HepG2 (cell line): ENCODE data around the gene AGT. TPM values are rescaled to one million over a fixed set of nuclear protein-coding genes. Genes with fewer than 3 reads are reported as not detected.

Experiments used
- ATAC-seq: fragments of 200-7000 bp; cut with Tn5 transposase; 3 replicates; pipeline ENCODE4 v1.9.1; 2020; ENCODE audit warnings: mild to moderate bottlenecking, moderate library complexity
- BruUV-seq: library from RNA; stranded (reverse); fragments of 400-500 nt; replicated peaks from 2 replicates; lab custom pipeline; 2021; lab: Mats Ljungman, UMichigan
- CTCF ChIA-PET: fragments of 300-600 bp; formaldehyde crosslinking; extraction: SDS; loops from one replicate; lab custom pipeline; 2021; ENCODE audit warnings: low total read pairs, inconsistent platforms, low intra/inter-chr PET ratio; lab: Yijun Ruan, JAX
- POLR2A ChIA-PET: fragments of 350-600 bp; sonication (Branson Sonifier 250); formaldehyde crosslinking; loops from one replicate; lab custom pipeline; 2020; ENCODE audit warnings: antibody characterized with exemption, inconsistent platforms; lab: Yijun Ruan, JAX
- DNase-seq: peaks from one replicate; pipeline ENCODE4 v3.0.0-alpha.2; 2015; ENCODE audit warnings: low spot score
- FAIRE-seq: peaks from 3 replicates; lab custom pipeline; 2011; peaks lifted over from hg19 to GRCh38; lab: Jason Lieb, UNC
- H2AFZ ChIP-seq: one replicate; pipeline ENCODE4 v1.6.1; 2011; ENCODE audit warnings: low read length, inconsistent platforms
- H3K27ac ChIP-seq: fragments of 300-600 bp; 3 replicates; pipeline ENCODE4 v1.8.0; 2011; ENCODE audit warnings: mixed run types, mild to moderate bottlenecking, mixed read lengths, low read length, inconsistent platforms; ENCODE audit not compliant: insufficient read depth; ENCODE audit errors: extremely low read length
- H3K27me3 ChIP-seq, 2 experiments: fragments of 200-600 bp in 1 of 2; 2 replicates in 1 of 2; 3 replicates in 1 of 2; pipeline versions ENCODE4 v1.6.0 to v1.8.0; 2011; ENCODE audit warnings: low read length in 2 of 2, mild to moderate bottlenecking in 2 of 2, moderate library complexity in 2 of 2, inconsistent platforms in 1 of 2; ENCODE audit not compliant: insufficient read depth in 2 of 2, control insufficient read depth in 1 of 2
- H3K36me3 ChIP-seq, 2 experiments: fragments of 200-600 bp in 1 of 2; replicated peaks in 1 of 2; 2 replicates in 1 of 2; 3 replicates in 1 of 2; pipeline versions ENCODE4 v1.5.1 to v1.8.0; 2011; ENCODE audit warnings: low read length in 2 of 2, inconsistent platforms in 1 of 2; ENCODE audit not compliant: insufficient read depth in 2 of 2, control insufficient read depth in 1 of 2
- H3K4me1 ChIP-seq: 2 replicates; pipeline ENCODE4 v1.5.1; 2012; ENCODE audit warnings: low read length, inconsistent platforms; ENCODE audit not compliant: insufficient read depth
- H3K4me2 ChIP-seq: 2 replicates; pipeline ENCODE4 v1.6.0; 2011; ENCODE audit warnings: low read depth, low read length, inconsistent platforms
- H3K4me3 ChIP-seq, 3 experiments: fragments of 200-600 bp in 1 of 3; sonication (generic), shearing (Covaris generic) in 1 of 3; replicated peaks in 1 of 3; 2 replicates each; pipeline ENCODE4 v1.5.1; 2011 to 2016; ENCODE audit warnings: low read length in 3 of 3, inconsistent platforms in 2 of 3, low read depth in 2 of 3, mild to moderate bottlenecking in 2 of 3, control low read depth in 1 of 3, mixed read lengths in 1 of 3; ENCODE audit not compliant: insufficient read depth in 1 of 3
- H3K79me2 ChIP-seq: one replicate; pipeline ENCODE4 v1.6.1; 2011; ENCODE audit warnings: low read length, inconsistent platforms; ENCODE audit not compliant: insufficient read depth
- H3K9ac ChIP-seq: 2 replicates; pipeline ENCODE4 v1.6.0; 2011; ENCODE audit warnings: mild to moderate bottlenecking, low read depth, low read length, inconsistent platforms; ENCODE audit not compliant: insufficient read depth
- H3K9me3 ChIP-seq: 2 replicates; pipeline ENCODE4 v1.5.1; 2012; ENCODE audit warnings: mild to moderate bottlenecking, low read length
- H4K20me1 ChIP-seq: 2 replicates; pipeline ENCODE4 v1.6.0; 2011; ENCODE audit warnings: inconsistent platforms, mild to moderate bottlenecking, low read length, moderate library complexity; ENCODE audit not compliant: insufficient read depth
- GTF3A ChIP-seq: sonication (generic); formaldehyde crosslinking; conservative IDR thresholded peaks from 2 replicates; pipeline ENCODE4 v1.4.0; 2020; ENCODE audit warnings: mild to moderate bottlenecking, missing genetic modification reagents
- HNRNPK ChIP-seq: fragments of 200-400 bp; formaldehyde crosslinking; IDR thresholded peaks from 2 replicates; pipeline ENCODE4 v1.6.1; 2018; ENCODE audit warnings: low read length, low read depth, moderate library complexity, mild to moderate bottlenecking; ENCODE audit not compliant: poor library complexity, severe bottlenecking
- HNRNPL ChIP-seq: fragments of 200-400 bp; formaldehyde crosslinking; IDR thresholded peaks from 2 replicates; pipeline ENCODE4 v1.6.1; 2017; ENCODE audit warnings: mild to moderate bottlenecking, low read depth, low read length
- MATR3 ChIP-seq: sonication (generic); formaldehyde crosslinking; IDR thresholded peaks from 2 replicates; pipeline ENCODE4 v1.4.0; 2020; ENCODE audit warnings: missing genetic modification reagents
- NCOA5 ChIP-seq: sonication (generic); formaldehyde crosslinking; IDR thresholded peaks from 2 replicates; pipeline ENCODE4 v1.4.0; 2020; ENCODE audit warnings: missing genetic modification reagents
- PITX1 ChIP-seq: sonication (generic); formaldehyde crosslinking; IDR thresholded peaks from 2 replicates; pipeline ENCODE4 v1.5.1; 2020; ENCODE audit warnings: mild to moderate bottlenecking, missing genetic modification reagents
- POLR2AphosphoS5 ChIP-seq: IDR thresholded peaks from 2 replicates; pipeline ENCODE4 v1.6.1; 2012; ENCODE audit warnings: low read depth, low read length
- REPIN1 ChIP-seq: sonication (generic); formaldehyde crosslinking; IDR thresholded peaks from 2 replicates; pipeline ENCODE4 v1.8.0; 2022; ENCODE audit warnings: missing genetic modification reagents, low read depth, mild to moderate bottlenecking, borderline replicate concordance
- SRF ChIP-seq: IDR thresholded peaks from 2 replicates; pipeline ENCODE4 v1.6.1; 2011; ENCODE audit warnings: mild to moderate bottlenecking, low read depth, low read length, moderate library complexity
- SSRP1 ChIP-seq: IDR thresholded peaks from 2 replicates; pipeline ENCODE4 v1.6.1; 2016; ENCODE audit warnings: control low read depth
- ZNF282 ChIP-seq: fragments of 450-650 bp; IDR thresholded peaks from 2 replicates; pipeline ENCODE4 v1.6.1; 2018; ENCODE audit not compliant: partially characterized antibody
- ZNF501 ChIP-seq: sonication (generic); formaldehyde crosslinking; IDR thresholded peaks from 2 replicates; pipeline ENCODE4 v1.5.1; 2020; ENCODE audit warnings: mild to moderate bottlenecking, moderate library complexity, missing genetic modification reagents
- ZSCAN9 ChIP-seq: IDR thresholded peaks from 2 replicates; pipeline ENCODE4 v1.6.1; 2016; ENCODE audit warnings: borderline replicate concordance
- ZZZ3 ChIP-seq: sonication (generic); formaldehyde crosslinking; IDR thresholded peaks from 2 replicates; pipeline ENCODE4 v1.4.0; 2020; ENCODE audit warnings: missing genetic modification reagents, mild to moderate bottlenecking, borderline replicate concordance
- WGBS: methylation state at CpG from one replicate; pipeline ENCODE4 v1.1.6; 2017; ENCODE audit warnings: low lambda C conversion rate; 5-methylcytosine and 5-hydroxymethylcytosine counted together
- in situ Hi-C: cut with HindIII; loops from 2 replicates; pipeline ENCODE4 v1.10.0; 2017; ENCODE audit warnings: low pct_unique_long_range_greater_than_20kb; ENCODE audit not compliant: extremely low pct_ligation_motif_present
- intact Hi-C: fragments of 100-400 bp; cut with micrococcal nuclease; formaldehyde crosslinking; loops from one replicate; pipeline ENCODE4 v1.10.0; 2022; ENCODE audit not compliant: unreplicated experiment
- polyA plus RNA-seq, 8 experiments: library from polyadenylated mRNA; depleted of rRNA in 3 of 8; stranded (reverse) in 7 of 8; unstranded in 1 of 8; fragments of >200 nt; fragmentation: Illumina TruSeq in 4 of 8; extraction: Trizol in 4 of 8; gene quantifications; 2 replicates each; pipeline versions ENCODE4 v1.2.1 to v1.2.3, GENCODE V29; 2011 to 2016; ENCODE audit warnings: low read depth in 4 of 8, missing spikeins in 1 of 8, mixed read lengths in 1 of 8; ENCODE audit not compliant: insufficient read depth in 1 of 8
- total RNA-seq, 5 experiments: library from RNA; depleted of rRNA; stranded (reverse); fragments of >200 nt; fragmentation: Illumina TruSeq; extraction: Trizol; gene quantifications; 2 replicates each; pipeline ENCODE4 v1.2.3, GENCODE V29; 2016; ENCODE audit warnings: low read depth in 1 of 5
- TF ChIP-seq, protein P1 (sequence below): IDR thresholded peaks from 2 replicates; pipeline ENCODE4 v1.6.1; 2018; ENCODE audit warnings: missing genetic modification reagents
- TF ChIP-seq, protein P2 (sequence below): IDR thresholded peaks from 2 replicates; pipeline ENCODE4 v1.6.1; 2016; ENCODE audit warnings: mild to moderate bottlenecking, missing biosample characterization, missing genetic modification reagents
- TF ChIP-seq, protein P3 (sequence below): sonication (generic); formaldehyde crosslinking; IDR thresholded peaks from 2 replicates; pipeline ENCODE4 v1.4.0; 2020; ENCODE audit warnings: mild to moderate bottlenecking, missing genetic modification reagents

Gene AGT
- total and polyA plus RNA-seq, 2 of the 13 experiments (the other 11 are each of a cell fraction or from before 2014, with no cell fraction given) = 892 to 2,071 TPM

DNA sequence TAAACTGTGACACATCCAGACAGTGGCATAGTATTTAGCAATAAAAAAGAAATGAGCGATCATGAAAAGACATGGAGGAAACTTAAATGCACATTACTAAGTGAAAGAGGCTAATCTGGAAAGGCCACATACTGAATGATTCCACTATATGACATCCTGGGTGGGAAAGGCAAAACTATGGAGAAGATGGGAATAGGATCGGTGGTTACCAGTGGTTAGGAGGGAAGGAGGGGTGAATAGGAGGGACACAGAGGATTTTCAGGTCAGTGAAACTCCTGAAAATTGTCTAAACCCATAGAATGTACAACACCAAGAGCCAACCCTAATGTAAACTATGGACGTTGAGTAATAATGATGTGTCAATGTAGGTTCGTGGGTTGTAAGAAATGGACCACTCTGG lies 13.8 kb downstream of the AGT start:
- ChIA-PET POLR2A (interaction anchor here (1.0 kb wide), 1 partner anchor 14 kb away, joined by 3 read pairs; the partner anchor contains the start of gene AGT), CTCF (no interaction called here)
- ATAC-seq (no peak), DNase-seq (no peak), FAIRE-seq (no peak)
- Histone ChIP-seq H3K4me1 (peaks cover 64% of the 10 kb centered on the region), H2AFZ (no peak overlapping the region), H3K79me2 (peaks cover 3% of the 10 kb centered on the region), H3K36me3 (peaks cover 6 to 22% of the 10 kb centered on the region in 2 experiments), H4K20me1 (peaks cover 20% of the 10 kb centered on the region; the same call in 1 of the 2 replicates), H3K4me3 (no peak overlapping the region), H3K27me3 (no peaks in the 10 kb centered on the region), H3K9ac (no peak overlapping the region), H3K4me2 (no peak overlapping the region), H3K9me3 (no peaks in the 10 kb centered on the region), H3K27ac (no peak overlapping the region)
- no TSS peak for BruUV-seq
- TF ChIP-seq REPIN1 (0 out of 2 replicates have a peak, but pooled peaks have one; percentile 49), HNRNPL (no peak), HNRNPK (peak; percentile 10), SSRP1 (CRISPR knock-in tag) (peak; percentile 66; the same call in 1 of the 2 replicates), POLR2AphosphoS5 (peak; percentile 55), PITX1 (CRISPR knock-in tag) (no peak)
- in situ Hi-C loops = loop anchor here (5.0 kb wide), 1 partner anchor 58 kb away; the partner anchor contains the start of gene COG2
- WGBS = 72% methylated on average over 4 of the region's 4 CpGs
- intact Hi-C loops = no loop called here

DNA sequence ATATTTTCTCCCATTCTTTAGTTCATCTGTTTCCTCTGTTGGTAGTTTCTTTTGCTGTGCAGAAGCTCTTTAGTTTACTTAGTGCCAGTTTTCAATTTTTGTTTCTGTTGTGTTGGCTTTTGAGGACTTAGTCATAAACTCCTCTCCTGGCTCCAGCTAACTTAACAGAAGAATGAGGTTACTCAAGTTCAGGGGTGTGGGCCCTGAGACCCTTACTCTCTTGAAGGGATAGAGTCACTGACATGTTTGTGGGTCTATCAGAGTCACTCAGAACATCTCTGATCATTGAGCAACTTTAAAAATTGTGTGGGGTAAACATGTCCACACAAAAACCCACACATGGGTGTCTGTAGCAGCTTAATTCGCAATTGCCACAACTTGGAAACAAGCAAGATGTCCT lies 14.2 kb downstream of the AGT start:
- Histone ChIP-seq H3K9ac (no peak overlapping the region), H2AFZ (no peak overlapping the region), H3K4me2 (no peak overlapping the region), H3K36me3 (peaks cover 5 to 18% of the 10 kb centered on the region in 2 experiments; a peak in 4 of 5 replicates), H4K20me1 (peaks cover 16% of the 10 kb centered on the region; the same call in 1 of the 2 replicates), H3K79me2 (no peaks in the 10 kb centered on the region), H3K27ac (no peak overlapping the region), H3K4me3 (no peak overlapping the region), H3K9me3 (no peaks in the 10 kb centered on the region), H3K4me1 (peaks cover 64% of the 10 kb centered on the region), H3K27me3 (no peaks in the 10 kb centered on the region)
- FAIRE-seq = no peak
- no TSS peak for BruUV-seq
- in situ Hi-C loops = loop anchor here (5.0 kb wide), 1 partner anchor 57 kb away; the partner anchor contains the start of gene COG2
- intact Hi-C loops = no loop called here
- no peak for DNase-seq
- ATAC-seq = no peak
- POLR2A ChIA-PET = interaction anchor here (1.0 kb wide), 1 partner anchor 14 kb away, joined by 3 read pairs; the partner anchor contains the start of gene AGT
- CTCF ChIA-PET = no interaction called here
- WGBS = 100% methylated on average over 1 of the region's 1 CpG
- TF ChIP-seq ZZZ3 (CRISPR knock-in tag) (no peak), SRF (no peak), ZNF501 (no peak), ZNF282 (no peak), ZSCAN9 (CRISPR knock-in tag) (no peak), NCOA5 (no peak), GTF3A (CRISPR knock-in tag) (no peak), MATR3 (CRISPR knock-in tag) (no peak)
- TF ChIP-seq, protein P1, sequence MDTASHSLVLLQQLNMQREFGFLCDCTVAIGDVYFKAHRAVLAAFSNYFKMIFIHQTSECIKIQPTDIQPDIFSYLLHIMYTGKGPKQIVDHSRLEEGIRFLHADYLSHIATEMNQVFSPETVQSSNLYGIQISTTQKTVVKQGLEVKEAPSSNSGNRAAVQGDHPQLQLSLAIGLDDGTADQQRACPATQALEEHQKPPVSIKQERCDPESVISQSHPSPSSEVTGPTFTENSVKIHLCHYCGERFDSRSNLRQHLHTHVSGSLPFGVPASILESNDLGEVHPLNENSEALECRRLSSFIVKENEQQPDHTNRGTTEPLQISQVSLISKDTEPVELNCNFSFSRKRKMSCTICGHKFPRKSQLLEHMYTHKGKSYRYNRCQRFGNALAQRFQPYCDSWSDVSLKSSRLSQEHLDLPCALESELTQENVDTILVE (CRISPR knock-in tag) = no peak
- TF ChIP-seq, protein P2, sequence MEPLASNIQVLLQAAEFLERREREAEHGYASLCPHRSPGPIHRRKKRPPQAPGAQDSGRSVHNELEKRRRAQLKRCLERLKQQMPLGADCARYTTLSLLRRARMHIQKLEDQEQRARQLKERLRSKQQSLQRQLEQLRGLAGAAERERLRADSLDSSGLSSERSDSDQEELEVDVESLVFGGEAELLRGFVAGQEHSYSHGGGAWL (CRISPR knock-in tag) = no peak
- TF ChIP-seq, protein P3, sequence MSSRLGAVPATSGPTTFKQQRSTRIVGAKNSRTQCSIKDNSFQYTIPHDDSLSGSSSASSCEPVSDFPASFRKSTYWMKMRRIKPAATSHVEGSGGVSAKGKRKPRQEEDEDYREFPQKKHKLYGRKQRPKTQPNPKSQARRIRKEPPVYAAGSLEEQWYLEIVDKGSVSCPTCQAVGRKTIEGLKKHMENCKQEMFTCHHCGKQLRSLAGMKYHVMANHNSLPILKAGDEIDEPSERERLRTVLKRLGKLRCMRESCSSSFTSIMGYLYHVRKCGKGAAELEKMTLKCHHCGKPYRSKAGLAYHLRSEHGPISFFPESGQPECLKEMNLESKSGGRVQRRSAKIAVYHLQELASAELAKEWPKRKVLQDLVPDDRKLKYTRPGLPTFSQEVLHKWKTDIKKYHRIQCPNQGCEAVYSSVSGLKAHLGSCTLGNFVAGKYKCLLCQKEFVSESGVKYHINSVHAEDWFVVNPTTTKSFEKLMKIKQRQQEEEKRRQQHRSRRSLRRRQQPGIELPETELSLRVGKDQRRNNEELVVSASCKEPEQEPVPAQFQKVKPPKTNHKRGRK = no peak
